ENCODE measurements around the gene MBD5.

MBD5 gene

DNA sequence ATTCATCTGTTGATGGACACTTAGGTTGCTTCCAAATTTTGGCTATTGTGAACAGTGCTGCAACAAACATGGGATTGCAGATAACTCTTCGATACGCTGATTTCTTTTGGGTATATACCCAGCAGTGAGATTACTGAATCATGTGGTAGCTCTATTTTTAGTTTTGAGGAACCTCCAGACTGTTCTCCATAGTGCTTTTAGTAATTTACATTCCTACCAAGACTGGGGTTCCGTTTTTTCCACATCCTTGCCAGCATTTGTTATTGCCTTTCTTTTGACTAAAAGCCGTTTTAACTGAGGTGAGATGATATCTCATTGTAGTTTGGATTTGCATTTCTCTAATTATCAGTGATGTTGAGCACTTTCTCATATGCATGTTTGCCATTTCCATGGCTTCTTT, 200.3 kb downstream of the MBD5 start:
- no peak for DNase-seq (ENCODE audit: low spot score)

DNA sequence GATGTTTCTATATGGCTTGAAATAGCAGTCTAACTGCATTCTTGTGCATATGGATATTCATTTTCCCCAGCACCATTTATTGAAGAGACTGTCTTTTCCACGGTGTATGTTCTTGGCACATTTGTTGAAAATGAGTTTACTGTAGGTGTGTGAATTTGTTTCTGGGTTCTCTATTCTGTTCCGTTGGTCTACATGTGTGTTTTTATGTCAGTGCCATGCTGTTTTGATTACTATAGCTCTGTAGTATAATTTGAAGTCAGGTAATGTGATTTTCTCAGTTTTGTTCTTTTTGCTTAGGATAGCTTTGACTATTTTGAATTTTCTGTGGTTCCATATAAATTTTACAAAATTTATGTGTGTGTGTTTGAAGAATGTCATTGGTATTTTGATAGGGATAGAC, 201.0 kb downstream of the MBD5 start:
- no peak for DNase-seq (ENCODE audit: low spot score)

DNA sequence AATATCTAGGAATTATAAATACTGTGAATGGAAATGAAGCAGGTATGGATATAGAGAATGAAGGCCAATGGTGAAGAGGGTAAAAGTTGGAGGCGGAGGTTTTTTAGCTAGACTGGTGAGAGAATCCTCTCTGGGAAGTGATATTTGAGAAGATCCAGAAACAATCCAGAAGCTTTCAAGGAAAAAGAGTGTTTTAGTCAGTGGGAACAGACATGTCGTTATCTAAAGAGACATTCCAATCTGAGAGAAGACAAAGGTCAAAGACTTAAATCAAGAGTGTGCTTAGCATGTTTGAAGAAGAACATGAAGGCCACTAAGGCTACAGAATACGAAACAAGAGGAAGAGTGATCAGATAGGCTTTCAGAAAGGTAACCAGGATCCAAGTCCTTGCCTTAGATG, 211.0 kb downstream of the MBD5 start:
- no peak for DNase-seq (ENCODE audit: low spot score)

DNA sequence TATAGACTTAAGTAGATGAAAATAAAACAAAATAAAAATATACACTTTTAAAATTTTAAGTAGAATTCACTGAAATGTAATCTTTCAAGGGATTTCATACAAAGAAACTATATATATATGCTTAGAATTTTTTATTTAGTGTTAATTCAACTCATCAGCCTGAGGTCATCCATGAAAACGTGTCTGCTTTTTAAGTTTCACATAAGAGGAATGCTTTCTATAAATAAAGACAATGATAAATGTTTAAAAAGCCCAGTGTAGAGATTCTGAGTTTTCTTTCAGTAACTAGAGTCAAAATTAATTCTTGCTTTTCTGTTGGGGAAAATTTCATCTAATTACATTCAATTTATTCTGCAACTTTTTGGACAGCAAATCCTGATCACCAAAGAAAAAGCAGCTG, 213.3 kb downstream of the MBD5 start:
- no peak for DNase-seq (ENCODE audit: low spot score)

DNA sequence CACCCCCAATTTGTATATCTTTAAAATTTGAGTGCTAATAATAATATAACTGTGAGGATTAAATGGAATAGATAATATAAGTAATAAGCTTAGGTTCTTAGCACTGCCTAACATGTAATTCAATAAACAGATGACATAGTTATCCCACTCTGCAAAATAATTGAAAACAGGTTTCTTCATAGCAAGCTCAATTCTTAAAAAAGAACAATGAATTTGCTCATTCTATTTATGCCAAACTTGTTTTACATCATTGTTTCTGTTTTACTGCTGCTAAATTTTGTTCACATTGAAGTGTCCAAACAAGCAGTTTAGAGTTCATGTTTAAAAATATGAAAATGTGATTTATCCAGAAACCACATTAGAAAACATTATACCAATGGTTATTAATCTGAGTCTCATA, 217.0 kb downstream of the MBD5 start:
- no peak for DNase-seq (ENCODE audit: low spot score)

DNA sequence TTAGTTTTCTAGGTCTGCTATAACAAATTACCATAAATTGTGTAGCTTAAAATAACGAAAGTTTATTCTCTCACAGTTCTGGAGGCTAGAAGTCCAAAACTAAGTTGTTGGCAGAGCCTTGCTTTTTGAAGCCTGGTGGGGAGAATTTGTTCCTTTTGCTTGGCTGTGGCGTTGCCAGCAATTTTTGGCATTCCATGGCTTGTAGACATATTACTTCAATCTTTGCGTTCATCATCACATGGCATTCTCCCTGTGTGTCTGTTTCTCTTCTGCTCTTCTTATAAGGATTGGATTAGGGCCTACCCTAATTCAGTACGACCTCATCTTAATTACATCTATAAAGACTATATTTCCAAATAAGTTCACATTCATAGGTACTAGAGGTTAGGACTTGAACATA, 217.7 kb downstream of the MBD5 start:
- DNase-seq (ENCODE audit: low spot score): peak; percentile 5

DNA sequence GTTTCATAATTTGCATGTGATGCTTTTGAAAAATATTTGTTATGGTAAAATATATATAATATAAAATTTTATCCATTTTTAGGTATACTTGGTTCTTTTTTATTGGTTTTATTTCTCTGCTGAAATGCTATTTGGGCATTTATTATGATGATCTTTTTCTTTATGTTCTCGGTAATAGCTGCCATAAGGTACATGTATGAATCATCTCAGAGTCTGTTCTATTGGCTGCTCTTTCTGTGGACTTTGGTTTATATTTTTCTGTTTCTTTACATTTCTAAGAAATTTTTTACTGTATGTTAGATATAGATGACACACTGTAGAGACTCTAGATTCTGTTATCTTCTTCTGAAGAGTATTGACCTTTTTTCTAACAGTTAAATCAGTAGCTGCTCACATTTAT, 219.9 kb downstream of the MBD5 start:
- no peak for DNase-seq (ENCODE audit: low spot score)

DNA sequence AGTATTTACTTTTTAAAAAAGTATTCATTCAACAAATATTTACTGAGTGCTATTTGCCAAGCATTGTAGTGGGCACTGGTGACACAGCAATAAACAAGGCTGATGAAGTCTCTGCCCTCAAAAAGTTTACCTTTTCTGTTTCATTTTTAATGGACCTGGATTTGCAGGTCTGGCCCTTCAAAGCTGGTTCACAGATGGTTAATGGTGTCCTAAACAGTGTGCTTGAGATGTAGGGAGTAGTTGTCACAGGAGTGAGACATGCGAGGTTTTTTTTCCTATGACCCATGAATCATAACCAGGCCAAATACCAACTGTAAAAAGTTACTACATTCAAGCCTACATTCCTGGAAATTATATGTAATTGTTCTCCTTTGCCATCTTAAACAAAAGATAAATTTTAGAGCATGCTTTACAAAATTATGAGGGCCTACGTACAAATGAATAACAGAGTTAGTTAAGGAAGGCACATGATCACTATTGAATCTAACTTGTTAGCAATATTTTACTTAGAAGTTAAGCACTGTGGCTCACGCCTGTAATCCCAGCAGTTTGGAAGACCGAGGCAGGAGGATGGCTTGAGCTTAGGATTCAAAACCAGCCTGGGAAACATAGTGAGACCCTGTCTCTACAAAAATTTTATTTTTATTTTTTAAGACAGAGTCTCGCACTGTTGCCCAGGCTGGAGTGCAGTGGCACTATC, 223.9 kb downstream of the MBD5 start:
- peak; percentile 50 for DNase-seq (ENCODE audit: low spot score)

DNA sequence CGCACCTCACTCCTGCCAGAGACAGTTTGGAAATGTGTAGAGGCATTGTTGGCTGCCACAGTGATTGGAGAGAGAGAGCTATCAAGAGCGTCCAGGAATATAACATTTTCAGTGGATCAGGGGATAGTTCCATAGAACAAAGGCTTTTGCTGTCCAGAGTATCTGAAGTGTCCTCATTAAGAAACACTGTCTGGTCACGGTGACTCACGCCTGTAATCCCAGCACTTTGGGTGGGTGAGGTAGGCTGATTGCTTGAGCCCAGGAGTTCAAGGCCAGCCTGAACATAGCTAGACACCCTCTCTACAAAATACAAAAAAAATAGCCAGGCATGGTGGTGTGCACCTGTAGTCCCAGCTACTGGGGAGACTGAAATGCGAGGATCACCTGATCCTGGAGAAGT, 231.1 kb downstream of the MBD5 start:
- DNase-seq (ENCODE audit: low spot score): no peak

DNA sequence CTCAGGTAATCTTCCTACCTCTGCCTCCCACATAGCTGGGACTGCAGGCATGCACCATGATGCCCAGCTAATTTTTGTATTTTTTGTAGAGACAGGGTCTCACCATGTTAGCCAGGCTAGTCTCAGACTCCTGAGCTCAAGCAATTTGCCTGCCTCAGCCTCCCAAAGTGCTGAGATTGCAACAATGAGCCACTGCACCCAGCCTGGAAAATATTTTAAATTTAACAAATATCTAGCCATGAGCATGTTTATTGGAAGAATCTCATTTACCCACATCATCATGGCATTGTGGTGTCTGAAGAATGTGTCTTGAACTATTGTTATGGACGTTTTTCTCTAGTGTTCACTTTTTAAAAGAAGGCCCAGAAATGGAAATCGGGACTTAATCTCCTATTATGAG, 231.8 kb downstream of the MBD5 start:
- no peak for DNase-seq (ENCODE audit: low spot score)

DNA sequence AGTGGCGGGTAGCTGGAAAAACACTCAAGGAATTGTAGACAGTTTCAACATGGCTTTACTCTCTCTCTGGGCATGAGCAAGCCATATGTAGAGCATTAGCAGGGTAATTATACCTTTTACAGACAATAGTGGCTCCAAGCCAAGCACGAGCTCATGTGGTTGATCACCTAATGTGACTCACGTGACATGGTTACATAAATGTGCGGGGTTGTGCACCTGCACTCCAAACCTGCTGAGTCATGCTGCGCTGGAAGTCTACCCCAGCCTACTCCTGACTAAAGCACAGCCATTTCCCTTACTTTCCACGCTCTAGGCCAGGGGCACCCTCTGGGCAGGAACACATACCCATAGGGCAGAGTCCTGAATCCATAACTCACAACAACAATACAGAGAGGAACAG, 232.8 kb downstream of the MBD5 start:
- no peak for DNase-seq (ENCODE audit: low spot score)

DNA sequence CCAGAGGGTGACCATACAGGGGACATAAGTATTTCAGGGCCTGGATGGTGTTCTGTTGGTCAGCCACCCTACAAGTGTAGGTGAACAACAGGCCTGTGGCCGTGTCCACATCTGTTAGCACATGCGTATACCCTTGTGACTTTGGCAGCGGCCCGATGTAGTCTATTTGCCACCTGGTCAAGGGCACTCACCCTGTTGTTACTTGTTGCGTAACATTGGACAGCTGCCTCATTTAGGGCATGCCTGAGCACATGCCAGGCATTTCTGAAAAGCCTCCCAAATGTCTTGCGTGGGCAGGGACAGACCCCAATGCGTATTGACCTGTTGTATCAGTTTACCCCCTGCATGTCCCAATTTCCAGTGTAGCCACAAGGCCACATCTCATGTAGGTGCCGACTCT, 235.0 kb downstream of the MBD5 start:
- no peak for DNase-seq (ENCODE audit: low spot score)

DNA sequence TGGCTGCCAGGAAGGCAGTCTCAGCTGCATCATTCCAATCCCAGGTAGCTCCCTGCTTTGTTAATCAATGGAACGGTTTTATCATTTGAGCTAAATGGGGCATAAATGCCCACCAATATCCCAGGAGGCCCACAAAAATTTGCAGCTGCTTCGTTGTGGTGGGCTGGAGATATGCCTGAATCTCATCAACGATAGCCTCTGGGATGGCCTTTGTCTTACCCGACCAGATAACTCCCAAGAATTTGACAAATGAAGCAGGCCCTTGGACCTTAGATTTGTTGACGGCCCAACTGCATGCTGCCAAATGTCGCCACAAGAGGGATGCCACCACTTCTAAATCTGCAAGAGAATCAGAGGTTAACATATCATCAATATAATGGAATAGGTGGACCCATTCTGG, 236.4 kb downstream of the MBD5 start:
- DNase-seq (ENCODE audit: low spot score): no peak

DNA sequence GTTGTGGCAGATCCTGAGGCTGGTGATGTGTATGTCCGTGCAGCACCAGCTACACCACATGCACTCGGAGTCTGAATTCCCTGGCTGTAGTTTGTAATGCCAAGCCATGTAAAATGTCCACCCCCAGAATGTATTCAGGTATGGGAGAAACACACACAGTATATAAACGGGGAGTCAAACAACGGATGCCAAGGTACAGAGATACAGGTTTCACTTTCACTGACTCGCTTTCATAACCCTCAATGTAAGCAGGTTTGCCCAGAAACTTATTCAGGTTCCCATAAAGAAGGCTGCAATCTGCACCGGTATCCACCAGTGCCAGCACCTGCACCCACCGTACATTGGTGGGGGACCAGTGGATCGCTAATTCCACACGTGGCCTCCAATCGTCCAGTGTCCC, 237.2 kb downstream of the MBD5 start:
- DNase-seq (ENCODE audit: low spot score): no peak

DNA sequence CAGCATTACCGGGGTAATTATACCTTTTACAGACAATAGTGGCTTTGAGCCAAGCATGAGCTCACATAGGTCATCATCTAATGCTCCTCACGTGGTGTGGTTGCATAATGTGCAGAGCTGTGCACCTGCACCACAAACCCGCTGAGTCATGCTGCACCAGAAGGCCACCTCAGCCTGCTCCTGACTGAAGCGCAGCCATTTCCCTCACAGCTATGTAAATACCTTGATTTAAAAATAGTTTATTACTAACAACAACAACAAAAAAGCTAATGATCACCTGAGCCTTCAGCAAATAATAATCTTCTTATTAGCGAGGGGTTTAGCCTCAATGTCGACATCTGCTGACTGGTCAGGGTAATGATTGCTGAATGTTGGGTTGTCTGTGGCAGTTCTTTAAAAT, 238.8 kb downstream of the MBD5 start:
- DNase-seq (ENCODE audit: low spot score): no peak

DNA sequence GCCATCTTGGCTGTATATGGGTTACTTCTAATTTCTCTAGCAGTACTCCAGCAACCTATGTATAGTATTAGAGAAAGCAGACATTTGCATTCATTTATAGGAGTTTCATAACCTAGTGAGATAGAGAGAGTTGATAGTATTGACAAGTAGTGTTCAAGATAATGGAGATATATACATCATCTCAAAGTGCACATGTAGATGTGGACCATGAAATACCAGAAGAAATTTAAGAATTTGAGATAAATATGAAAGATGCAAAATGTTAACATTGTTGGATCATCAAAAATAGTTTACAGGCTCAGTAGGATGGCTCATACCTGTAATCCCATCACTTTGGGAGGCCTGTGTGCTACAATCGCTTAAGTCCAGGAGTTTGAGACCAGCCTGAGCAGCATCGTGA, 243.0 kb downstream of the MBD5 start:
- DNase-seq (ENCODE audit: low spot score): no peak

DNA sequence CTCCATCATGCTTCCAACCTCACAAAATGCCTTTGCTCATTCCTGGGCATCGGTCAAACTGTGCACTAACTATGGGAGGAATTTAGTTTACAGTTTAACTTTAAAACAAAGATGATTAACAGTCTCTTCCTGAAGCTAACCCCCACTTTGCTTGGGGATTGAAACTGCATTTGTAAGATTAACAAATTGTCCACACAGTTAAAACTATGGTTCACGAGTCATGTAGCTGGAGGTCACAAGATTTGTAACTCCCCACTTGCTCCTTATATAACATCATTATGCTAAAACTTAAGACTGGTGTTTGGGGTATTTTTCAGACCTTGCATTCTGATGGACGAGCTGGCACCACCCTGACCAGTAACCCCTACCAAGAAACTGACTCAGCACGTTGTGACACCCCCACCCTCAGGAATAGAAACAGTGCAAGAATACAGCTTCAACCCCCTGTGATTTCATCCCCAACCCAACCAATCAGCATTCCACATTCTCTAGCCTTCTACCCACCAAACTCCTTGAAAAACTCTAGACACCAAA, 252.3 kb downstream of the MBD5 start:
- peak; percentile 12 for DNase-seq (ENCODE audit: low spot score)

DNA sequence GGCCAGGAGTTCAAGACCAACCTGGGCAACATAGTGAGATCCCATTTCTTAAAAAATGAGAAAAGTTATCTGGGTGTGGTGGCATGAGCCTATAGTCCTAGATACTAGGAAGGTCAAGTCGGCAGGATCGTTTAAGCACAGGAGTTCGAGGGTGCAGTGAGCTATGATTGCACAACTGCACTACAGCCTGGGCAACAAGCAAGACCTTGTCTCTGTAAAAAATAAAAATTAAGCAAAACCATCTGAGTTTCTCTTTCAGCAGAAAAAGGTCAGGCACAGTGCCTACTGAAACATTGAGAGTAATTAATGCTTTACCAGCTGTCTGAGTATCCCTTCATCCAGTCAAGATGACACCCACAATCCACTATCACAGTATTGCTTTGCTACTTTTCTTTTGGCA, 258.3 kb downstream of the MBD5 start:
- DNase-seq (ENCODE audit: low spot score): no peak

DNA sequence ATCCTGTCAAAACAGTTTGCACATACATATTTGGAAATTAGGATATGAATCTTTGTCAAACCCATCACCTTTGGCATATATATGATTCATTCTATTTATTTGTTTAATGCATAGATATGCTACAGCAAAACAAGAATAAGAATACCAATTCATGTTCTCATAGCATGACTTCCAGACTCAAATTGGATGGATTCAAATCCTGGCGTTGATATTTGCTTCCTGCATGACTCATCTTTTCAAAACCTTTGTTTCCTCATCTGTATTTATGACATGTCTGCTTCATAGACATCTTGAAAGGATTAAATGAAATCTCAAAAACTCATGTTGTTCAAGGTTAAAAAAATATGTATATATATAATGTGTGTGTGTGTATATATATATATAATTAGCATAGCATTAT, 261.3 kb downstream of the MBD5 start:
- DNase-seq (ENCODE audit: low spot score): no peak

DNA sequence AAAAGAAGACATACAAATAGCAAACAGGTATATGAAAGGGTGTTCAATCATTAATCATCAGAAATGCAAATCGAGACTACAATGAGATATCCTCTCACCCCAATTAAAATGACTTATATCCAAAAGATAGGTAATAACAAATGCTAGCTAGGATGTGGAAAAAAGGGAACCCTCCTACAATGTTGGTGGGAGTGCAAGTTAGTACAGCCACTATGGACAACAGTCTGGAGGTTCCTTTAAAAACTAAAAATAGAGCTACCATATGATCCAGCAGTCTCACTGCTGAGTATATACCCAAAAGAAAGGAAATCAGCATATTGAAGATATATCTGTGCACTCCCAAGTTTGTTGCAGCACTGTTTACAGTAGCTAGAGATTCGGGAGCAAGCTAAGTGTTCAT, 271.5 kb downstream of the MBD5 start:
- no peak for DNase-seq (ENCODE audit: low spot score)

DNA sequence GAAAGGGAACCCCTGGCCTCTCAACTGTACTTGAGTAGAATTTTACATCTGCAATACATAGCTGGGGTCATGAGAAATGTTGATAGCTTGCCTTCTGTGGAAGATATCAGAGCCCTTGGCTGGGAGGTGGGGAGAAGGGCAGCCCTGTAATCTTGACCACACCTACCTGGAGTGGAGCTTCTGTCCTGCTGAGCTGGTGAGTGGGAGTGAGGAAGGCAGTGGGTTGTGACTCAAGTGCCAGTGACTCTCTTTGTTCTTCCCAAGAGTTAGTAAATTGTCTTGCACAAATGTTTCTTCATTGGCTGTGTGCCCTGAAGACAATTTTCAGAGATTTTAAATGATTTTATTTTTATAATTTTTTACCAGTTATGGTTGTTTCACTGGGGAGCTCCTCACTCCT, 277.3 kb downstream of the MBD5 start:
- no peak for DNase-seq (ENCODE audit: low spot score)

DNA sequence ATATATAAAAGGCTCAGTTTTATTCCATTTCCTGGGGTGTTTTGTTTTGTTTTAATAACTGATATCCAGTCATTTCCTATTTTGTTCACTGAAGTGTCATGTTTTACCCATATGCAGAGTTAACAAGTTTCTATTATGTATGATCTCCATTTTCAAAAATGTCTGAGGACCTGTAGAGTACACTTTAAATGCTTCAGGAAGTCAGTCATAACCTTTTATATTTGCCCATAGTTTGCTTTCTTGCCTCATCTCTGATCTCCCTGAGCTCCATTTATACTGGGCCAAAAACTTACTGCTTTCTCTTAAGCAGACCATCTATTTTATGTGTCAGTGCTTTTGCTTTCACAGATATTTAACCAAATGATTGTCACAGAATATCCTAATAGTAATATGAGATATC, 278.7 kb downstream of the MBD5 start:
- no peak for DNase-seq (ENCODE audit: low spot score)

DNA sequence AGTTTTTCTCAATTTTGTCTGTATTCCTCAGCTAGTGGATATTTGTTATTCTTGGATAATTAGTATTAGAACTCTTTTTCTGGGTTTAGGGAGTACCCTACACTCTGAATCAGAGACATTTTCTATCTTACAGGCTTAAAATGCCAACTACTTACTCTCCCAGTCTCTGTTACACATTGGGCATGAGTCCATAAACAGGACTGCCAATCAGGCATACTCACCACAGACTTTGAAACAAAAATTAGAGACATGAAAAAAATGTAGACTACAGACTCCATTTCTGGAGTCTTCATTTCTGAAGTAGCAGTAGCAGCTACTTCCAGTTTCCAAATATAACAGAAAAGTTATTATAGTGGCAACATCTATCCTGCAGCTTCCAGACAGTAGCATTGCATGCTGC, 279.7 kb downstream of the MBD5 start:
- DNase-seq (ENCODE audit: low spot score): peak; percentile 10

DNA sequence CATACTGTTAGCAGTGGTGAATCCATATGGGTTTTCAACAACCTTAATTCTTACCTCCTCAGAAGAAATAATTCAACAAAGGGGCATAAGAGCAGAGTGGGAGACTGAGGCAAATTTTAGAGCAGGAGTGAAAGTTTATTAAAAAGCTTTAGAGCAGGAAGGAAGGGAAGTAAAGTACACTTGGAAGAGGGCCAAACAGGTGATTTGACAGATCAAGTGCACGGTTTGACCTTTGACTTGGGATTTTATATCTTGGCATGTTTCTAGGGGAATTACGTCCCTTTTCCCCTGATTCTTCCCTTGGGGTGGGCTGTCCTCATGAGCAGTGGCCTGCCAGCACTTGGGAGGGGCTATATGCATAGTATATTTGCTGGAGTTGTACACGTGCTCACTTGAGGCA, 280.5 kb downstream of the MBD5 start:
- DNase-seq (ENCODE audit: low spot score): no peak

DNA sequence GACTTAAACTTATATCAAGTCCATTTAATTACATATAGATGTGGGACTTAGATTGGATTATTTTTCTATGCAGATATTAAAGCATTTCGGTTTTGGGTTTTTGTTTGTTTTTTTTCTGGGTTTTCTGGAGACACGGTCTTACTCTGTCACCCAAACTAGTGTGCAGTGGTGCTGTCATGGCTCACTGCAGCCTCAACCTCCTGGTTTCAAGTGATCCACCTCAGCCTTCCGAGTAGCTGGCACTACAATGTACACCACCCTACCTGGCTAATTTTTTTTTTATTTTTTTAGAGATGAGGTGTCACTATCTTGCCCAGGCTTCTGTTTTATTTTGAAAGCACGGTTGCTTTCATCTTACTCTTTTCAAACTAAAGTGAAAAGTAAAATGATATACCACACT, 281.6 kb downstream of the MBD5 start:
- no peak for DNase-seq (ENCODE audit: low spot score)

Data from AG08396 (cell line).